HG02870 (cell line): ENCODE data around the gene LRRC36.

Experiments used
- ATAC-seq: cut with Tn5 transposase; IDR thresholded peaks from one replicate; pipeline ENCODE4 v1.9.1; 2021; ENCODE audit warnings: mild to moderate bottlenecking, moderate library complexity; ENCODE audit not compliant: unreplicated experiment

LRRC36 gene

DNA sequence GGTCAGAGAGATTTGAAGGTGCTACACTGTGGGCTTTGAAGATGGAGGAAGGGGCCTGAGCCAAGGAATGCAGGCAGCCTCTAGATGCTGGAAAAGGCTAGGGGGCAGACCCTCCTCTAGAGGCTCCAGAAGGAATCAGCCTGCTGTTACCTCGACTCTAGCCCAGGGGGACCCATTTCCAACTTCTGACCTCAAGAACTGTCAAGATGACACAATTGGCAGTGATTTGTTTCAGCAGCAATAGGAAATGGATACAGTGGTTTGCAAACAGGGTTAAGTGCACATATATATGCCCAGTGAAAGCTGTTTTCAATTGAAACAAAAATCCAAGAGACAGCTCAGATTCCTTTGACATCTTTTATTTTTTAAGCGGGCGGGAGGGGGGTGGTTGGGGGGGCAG, 93.3 kb downstream of the LRRC36 start:
- no peak for ATAC-seq

DNA sequence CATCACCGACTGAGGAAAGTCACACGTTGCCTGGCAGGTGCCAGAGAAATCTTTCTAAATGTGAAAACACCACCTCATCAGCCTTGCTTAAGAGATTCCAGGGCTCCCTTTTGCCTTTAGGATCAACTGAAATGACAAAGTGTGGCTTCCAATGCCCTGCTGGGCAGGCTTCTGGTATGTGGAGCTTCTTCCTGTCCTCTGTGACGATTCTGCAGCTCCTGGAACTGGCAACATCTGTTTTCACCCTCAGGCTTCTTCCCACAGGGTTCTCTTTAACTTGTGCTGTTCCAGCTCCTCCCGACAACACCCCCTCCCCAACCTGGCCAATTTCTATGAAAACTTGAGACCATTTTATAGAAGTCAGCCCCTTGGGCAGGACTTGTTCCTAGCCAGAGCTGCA, 94.4 kb downstream of the LRRC36 start:
- no peak for ATAC-seq

DNA sequence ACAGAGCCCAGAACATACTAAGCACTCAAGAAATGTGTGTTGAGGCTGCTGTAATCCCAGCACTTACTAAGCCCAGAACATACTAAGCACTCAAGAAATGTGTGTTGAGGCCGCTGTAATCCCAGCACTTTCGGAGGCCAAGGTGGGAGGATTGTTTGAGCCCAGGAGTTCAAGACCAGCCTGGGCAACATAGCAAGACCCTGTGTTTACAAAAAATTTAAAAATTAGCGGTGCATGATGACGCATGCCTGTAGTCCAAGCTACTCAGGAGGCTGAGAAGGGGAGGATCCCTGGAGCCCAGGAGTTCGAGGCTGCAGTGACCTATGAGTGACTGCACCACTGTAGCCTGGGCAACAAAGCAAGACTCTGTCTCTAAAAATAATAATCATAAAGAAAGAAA, 96.4 kb downstream of the LRRC36 start:
- ATAC-seq, result no peak

DNA sequence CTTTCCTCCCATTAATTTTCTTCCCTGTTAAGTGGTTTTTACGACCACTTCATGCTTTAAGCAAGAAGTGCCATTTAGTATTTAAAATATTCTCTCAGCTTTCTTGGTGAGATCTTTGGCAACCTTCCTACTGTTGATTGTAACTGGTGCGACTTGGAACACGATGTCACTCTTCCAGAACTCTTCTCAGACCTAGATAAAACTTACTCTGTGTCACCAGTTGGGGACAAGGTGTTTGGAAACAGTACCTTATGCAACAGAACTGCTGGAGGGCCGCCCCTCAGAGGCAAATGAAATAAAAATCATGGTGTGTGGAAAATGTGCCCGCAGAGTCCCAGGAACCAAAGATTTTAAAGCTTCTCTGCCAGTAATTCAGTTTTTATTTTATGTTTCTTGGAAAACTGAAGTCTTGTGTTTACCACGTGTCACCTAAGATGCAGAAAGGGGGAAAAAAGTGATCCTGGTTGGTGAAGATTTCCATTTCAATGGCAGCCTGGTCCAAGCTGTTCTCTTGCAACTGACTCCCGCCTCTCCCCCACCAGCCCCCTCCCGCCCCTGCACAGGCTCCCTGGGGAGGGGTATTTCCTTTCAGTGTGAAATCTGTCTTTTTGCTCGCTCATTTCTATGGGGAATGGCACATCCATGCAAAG, 97.1 kb downstream of the LRRC36 start:
- no peak for ATAC-seq

DNA sequence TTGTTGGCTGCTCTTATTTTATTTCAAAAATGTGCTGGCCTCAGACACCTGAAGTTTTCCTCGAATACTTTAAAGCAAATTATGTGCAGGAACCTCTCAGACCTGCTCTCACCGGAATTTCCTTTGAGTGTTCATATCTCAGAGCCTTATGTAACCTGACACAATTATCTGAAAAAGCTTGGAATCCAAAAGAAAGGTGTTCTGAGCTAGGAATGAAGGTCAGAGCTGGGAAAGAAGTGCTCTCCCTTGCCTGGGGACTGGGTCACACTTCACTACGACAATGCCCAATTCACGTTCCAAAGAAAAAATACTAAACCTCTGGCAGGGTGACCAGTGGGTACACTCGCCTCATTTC, 97.6 kb downstream of the LRRC36 start:
- ATAC-seq, result no peak

DNA sequence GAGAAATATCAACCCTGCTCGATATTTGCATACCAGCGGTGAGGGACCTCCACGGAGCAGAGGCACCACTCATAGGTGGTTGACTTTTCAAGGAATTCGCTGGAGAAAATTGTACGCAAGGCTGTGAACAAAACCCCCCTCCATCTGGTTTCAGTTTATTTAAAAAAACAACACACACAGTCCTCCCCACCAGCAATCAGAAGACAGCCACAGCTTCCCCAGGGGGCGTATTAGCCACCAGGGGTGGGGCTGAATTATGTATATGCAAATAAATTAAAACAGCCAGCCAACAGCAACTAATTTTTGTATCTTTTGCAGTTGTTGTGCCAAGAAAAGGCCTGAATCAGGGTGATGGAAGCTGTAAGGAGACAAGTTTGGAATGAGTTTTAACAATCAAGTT, 98.4 kb downstream of the LRRC36 start:
- no peak for ATAC-seq

DNA sequence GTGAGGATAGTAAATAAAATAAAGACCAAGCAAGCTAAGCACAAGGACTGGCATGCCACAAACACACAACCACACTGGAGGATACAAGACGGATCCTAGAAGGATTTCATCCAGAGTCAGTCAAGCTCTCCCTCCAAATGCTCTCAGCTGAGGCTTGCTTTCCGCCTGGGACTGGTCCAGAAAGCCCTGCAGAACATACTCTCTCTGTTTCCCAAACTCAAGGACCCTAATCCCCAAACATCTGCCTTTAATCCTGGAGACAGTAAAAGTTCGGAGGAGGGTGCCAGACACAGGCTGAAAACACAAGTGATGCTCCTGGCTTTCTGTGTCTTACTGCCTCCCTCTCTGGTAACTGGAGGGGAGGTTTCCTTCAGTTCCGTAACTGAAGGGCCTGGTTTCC, 99.0 kb downstream of the LRRC36 start:
- ATAC-seq, result no peak

DNA sequence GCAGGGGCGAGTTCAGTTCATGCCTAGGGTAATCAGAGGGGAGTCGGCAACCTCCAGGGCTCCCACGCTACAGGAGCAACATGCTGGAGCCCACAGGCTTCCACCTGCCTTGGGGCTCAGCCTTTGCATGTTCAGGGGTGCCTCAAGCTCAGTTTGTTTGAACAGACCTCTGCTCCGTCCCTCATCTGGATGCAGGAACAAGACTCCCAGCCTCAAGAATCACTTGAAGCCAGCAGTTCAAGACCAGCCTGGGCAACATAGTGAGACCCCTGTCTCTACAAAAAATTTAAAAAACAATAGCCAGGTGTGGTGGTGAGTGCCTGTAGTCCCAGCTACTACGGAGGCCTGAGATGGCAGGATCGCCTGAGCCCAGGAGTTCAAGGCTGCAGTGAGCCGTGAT, 99.4 kb downstream of the LRRC36 start:
- no peak for ATAC-seq

DNA sequence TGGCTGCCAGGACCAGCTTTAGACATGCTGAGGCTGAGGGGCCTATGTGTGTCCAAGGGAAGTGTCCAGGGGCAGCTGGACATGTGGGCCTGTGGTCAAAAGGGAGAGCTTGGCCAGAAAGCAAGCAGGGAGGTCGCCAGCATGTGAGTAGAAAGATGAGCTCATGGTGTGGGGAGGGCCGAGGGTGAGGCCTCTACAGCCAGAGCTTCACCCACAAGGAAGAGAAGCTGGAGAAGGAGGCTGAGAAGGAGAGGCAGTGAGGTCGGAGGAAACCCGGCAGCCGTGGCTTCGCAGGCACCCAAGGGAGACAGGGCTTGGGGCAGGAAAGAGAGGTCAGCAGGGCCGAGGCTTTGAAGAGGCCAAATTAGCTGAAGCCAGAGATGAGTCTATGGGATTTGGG, 100.3 kb downstream of the LRRC36 start:
- no peak for ATAC-seq

DNA sequence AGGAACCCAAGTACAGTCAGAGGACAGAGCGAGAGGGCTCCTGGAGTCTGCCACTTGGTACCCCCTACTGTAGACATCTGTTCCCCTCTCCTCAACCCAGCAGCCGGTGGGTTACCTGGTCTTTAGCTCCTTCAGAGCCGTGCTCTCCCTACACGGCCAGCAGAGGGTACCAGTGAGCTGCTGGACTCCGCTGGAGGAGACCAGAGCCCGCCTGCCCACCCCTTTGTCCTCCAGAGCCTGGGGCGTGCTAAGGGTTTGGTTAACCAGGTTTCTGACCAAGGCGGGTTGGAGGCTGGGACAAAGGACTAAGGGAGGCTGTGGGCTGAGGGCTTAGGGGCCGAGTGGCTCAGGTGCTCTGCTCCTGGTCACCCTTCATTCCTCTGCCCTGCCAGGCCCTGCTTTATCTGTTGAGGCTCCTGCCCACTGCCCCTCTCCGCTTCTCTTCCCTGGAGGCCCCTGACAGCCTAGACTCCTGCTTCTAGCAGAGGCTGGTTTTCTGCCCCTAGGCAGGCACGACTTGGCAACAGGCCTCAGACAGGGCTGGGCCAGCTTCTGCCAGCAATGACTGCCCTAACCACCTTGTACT, 101.6 kb downstream of the LRRC36 start:
- ATAC-seq, result no peak

DNA sequence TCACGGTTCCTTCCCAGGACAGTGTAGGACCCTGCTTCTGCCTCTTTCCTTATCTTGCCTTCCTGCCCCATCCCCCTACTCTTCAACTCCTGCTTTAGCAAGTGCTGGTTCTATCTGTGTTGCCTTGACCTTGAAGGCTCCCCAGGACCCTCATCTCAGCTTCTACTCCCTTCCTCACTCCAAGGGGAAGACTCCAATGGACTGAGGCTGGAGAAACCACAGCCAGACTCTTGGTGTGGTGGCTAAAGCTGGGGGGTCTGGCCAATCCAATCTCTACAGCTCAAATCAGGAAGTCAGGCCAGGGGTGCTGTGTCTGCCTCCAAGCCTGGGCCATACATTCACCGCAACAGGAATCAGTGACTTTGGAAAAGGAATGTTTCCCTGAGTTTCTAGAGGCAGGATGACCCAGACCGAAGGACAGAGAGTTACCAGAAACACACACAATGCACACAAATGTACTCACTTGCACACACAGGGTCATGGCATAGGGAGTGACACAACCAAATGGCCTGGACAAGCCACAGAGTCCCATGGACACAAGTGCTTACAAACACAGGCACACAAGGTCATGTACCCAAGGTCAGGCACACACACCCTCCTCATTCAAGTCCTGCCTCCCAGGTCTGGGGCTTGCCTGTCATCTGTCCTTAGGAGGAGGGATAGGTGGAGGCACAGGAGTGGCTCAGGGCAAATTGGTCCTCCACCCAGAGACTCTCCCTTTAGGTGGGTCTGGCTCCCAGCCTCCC, 102.6 kb downstream of the LRRC36 start:
- no peak for ATAC-seq

DNA sequence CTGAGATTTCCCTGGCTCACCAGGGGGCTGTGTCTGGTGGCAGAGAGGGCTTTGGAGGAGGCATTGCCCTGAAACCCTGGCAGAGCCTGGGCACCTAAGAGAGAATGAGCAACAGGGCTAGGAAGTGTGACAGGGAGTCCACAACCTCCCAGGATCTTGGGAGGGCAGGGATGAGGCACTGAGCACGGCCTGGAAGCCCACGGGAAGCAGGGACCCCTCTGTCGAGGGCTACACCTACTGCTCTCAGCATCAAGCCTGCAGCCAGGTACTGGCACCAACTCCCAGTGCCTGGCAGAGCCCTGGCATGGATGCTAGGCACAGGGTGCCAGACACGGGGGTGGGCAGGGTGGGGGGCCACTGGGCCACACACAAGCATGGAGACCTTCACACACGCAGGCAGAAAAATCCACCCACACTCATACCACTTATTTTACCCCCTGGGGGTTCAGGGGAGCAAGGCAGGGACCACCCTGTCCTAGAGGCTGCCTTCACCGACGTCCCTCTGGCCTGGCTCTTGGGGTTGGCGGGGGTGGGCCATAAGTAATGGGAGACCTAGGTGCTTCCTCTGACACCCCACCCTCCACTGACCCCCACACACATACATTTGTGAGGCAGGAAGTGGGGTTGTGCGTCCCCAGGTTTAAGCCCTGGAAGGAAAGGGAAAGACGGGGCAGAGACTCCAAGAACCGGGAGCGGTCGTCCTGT, 103.3 kb downstream of the LRRC36 start:
- ATAC-seq, result no peak

DNA sequence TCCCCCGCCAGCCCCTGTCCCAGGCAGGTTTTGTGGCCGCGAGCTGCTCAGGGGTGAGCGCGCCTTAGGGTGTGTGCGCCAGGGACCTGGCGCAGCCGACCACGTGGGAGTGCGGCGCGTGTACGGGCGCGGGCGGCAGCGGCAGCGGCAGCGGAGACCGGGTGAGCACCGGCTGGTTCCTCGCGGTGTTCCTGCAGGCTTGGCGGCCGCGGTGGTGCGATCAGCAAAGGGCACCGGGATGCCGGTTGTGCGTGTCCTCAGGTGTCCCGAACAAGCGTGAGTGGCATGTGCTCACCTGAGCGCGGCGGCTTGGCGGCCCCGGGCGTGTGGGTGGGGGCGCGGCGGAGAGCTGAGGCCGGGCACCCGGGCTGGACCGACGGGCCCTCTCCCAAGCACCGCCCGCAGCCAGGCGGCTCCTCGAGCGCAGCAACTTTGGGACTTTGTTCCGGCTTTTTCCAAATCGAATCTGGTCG, 103.9 kb downstream of the LRRC36 start:
- ATAC-seq, result no peak

DNA sequence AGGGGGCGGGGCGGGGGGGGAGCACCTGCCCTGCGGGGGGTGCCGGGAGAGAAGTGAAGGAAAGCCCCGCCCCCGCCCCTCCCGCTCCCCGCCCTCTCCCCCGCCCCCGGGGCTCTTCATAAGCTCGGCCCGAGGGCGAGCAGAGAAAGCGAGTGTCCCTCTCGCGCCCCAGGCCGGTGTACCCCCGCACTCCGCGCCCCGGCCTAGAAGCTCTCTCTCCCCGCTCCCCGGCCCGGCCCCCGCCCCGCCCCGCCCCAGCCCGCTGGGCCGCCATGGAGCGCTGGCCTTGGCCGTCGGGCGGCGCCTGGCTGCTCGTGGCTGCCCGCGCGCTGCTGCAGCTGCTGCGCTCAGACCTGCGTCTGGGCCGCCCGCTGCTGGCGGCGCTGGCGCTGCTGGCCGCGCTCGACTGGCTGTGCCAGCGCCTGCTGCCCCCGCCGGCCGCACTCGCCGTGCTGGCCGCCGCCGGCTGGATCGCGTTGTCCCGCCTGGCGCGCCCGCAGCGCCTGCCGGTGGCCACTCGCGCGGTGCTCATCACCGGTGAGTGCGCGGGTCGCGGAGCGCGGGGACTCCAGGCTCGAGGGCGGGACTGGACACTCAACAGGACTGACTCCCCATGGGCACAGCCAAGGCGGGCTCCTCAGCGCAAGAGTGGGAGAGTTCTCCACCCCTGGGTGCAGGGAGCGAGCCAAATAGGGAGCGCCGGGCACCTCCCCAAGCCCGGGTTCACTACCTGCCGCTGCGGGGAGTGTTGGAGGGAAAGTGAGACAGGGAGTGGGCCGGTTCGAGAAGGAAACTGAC, 104.6 kb downstream of the LRRC36 start, which contains the start of gene HSD11B2:
Gene HSD11B2, plus strand, starts transcription at position 145 of the 798 bp plus-strand sequence. Its CDS starts 128 bp downstream, at position 273.
- ATAC-seq, result no peak

DNA sequence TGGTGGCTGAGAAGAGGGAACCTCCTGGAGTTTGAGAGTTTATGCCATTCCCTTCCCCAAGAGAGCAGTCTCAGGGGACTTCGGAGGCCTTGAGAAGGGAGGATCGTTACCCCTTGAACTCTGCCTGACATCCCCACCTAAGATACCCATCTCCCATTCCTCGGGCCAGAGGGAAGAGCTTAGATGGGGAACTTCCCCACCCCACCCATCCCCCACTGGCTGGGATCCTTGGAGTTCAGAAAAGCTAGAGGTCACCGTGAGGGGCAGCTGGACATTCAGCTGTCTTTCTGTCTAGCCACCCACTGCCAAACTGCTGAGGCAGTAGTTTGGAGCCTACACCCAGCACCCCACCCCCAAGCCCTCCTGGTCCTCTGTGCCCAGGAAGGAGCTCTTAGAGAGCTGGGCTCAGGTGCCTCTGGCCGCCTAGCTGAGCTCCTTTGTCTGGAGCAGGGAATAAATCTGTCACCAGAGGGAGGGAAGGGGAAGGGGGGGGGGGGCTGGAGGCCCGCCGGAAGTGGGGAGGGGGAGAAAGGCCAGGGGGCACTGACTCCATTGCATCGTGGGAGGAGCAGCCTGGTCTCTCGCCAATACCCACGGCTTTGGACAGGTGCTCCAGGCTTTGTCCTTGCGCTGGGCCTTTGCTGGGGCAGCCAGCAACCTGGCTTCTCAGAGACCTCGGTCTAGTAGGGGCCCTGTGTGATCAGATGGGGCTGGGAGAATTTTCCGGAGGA, 105.3 kb downstream of the LRRC36 start:
- ATAC-seq, result no peak

DNA sequence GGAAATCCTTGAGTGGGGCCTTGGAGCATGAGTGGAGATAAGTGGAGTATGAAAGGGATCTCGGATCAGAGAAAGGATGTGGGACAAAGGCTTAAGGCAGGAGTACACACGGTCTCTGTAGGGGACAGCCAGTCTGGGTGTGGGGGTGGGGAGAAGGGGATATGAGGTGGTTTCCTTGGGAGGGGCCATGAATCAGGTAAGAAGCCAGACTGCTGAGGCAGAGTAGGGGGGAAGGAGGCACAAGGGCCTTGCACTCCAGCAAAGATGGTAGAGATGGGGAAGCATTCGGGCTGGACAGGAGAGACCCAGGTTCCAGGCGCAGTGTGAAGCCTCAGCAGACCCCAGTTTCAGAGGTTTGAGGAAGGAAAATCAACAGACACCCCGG, 105.9 kb downstream of the LRRC36 start:
- no peak for ATAC-seq

DNA sequence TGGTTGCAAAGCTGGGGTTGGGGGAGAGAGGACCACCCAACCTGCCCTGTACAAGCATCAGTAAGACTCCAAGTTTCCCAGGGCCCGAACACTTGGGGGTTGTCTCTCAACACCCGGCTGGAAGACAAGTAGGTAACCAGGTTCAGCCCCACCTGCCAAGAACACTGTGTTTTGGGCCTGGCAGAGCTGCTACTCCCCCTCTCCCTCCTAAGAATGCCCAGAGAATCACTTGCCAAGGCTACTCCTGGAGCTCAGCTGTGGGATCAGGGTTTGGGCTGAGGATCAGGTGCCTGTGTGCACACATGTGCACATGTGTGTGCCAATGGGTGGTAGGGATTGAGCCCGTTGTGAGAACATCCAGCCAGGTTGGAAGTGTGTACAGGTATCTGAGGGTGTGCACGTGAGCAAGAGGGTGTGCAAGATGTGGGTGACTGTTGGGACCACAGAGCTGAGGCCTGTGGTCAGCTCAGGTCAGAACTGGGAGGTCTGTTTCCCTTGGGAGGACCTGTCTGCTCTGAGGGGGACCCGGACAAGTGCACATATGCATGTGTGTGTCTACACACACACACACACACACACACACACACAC, 106.6 kb downstream of the LRRC36 start:
- no peak for ATAC-seq
